Putamen (tissue), 1 donor: ENCODE measurements around the gene SPTBN1.
"Not testable (repeated sequence)": the region's sequence is repeated elsewhere in the genome, so short reads cannot be mapped to it uniquely, and the experiment has no call there.

ENCODE experiments used
- DNase-seq: peaks from one replicate; pipeline ENCODE4 v3.0.0-alpha.2; 2016; ENCODE audit warnings: low spot score

SPTBN1 gene

GRCh38 chr2:54471221-54471711 lies 15.1 kb downstream of the SPTBN1 start:
- peak; percentile 65 for DNase-seq

- no peak for DNase-seq
Measured at GRCh38 chr2:54473851-54474250, 17.7 kb downstream of the SPTBN1 start.

GRCh38 chr2:54475285-54475684 lies 19.2 kb downstream of the SPTBN1 start:
- no peak for DNase-seq

GRCh38 chr2:54475919-54476318 lies 19.8 kb downstream of the SPTBN1 start:
- no peak for DNase-seq

- DNase-seq = no peak
Measured at GRCh38 chr2:54476852-54477251, 20.7 kb downstream of the SPTBN1 start.

- no peak for DNase-seq
Measured at GRCh38 chr2:54477896-54478295, 21.8 kb downstream of the SPTBN1 start.

- DNase-seq = no peak
Measured at GRCh38 chr2:54478899-54479298, 22.8 kb downstream of the SPTBN1 start.

- no peak for DNase-seq
Measured at GRCh38 chr2:54479424-54479823, 23.3 kb downstream of the SPTBN1 start.

- DNase-seq = no peak
Measured at GRCh38 chr2:54480025-54480424, 23.9 kb downstream of the SPTBN1 start.

- DNase-seq = no peak
Measured at GRCh38 chr2:54481686-54482085, 25.6 kb downstream of the SPTBN1 start.

GRCh38 chr2:54482715-54483114 lies 26.6 kb downstream of the SPTBN1 start:
- no peak for DNase-seq

- no peak for DNase-seq
Measured at GRCh38 chr2:54483426-54483825, 27.3 kb downstream of the SPTBN1 start.

GRCh38 chr2:54485756-54486155 lies 29.6 kb downstream of the SPTBN1 start:
- DNase-seq = not testable (repeated sequence)

- DNase-seq = no peak
Measured at GRCh38 chr2:54486766-54487165, 30.6 kb downstream of the SPTBN1 start.

GRCh38 chr2:54490863-54491262 lies 34.7 kb downstream of the SPTBN1 start:
- no peak for DNase-seq

- no peak for DNase-seq
Measured at GRCh38 chr2:54492335-54492734, 36.2 kb downstream of the SPTBN1 start.

GRCh38 chr2:54494087-54494486 lies 38.0 kb downstream of the SPTBN1 start:
- no peak for DNase-seq

GRCh38 chr2:54496920-54497319 lies 40.8 kb downstream of the SPTBN1 start:
- no peak for DNase-seq

GRCh38 chr2:54497763-54498680 lies 41.9 kb downstream of the SPTBN1 start:
- peak; percentile 38 for DNase-seq

- DNase-seq = no peak
Measured at GRCh38 chr2:54499661-54500060, 43.5 kb downstream of the SPTBN1 start.

GRCh38 chr2:54500404-54501205 lies 44.5 kb downstream of the SPTBN1 start:
- DNase-seq = no peak

- DNase-seq = no peak
Measured at GRCh38 chr2:54502731-54503130, 46.6 kb downstream of the SPTBN1 start.

- DNase-seq = no peak
Measured at GRCh38 chr2:54503192-54503591, 47.1 kb downstream of the SPTBN1 start.
